Kidney epithelial cell (primary cell): Measurements from ENCODE around the gene PRKCA. TPM values are rescaled to one million over a fixed set of nuclear protein-coding genes. Genes with fewer than 3 reads are reported as not detected.

Experiments
- DNase-seq: peaks from one replicate; pipeline ENCODE4 v3.0.0-alpha.2; 2010; ENCODE audit warnings: low read depth
- H3K27me3 ChIP-seq: 2 replicates; pipeline ENCODE4 v1.6.0; 2011; ENCODE audit warnings: low read length; ENCODE audit not compliant: control insufficient read depth, insufficient read depth
- H3K36me3 ChIP-seq: 2 replicates; pipeline ENCODE4 v1.5.1; 2011; ENCODE audit warnings: low read length; ENCODE audit not compliant: control insufficient read depth, insufficient read depth
- H3K4me3 ChIP-seq: 2 replicates; pipeline ENCODE4 v1.5.1; 2011; ENCODE audit warnings: low read depth, mild to moderate bottlenecking, control low read depth, low read length
- total RNA-seq: library from RNA; depleted of rRNA; stranded (reverse); fragments of >200 nt; gene quantifications from 2 replicates; pipeline ENCODE4 v1.2.3, GENCODE V29; 2015
- TF ChIP-seq, protein P1 (sequence below): IDR thresholded peaks from 2 replicates; pipeline ENCODE4 v1.5.1; 2011; ENCODE audit warnings: mild to moderate bottlenecking, moderate library complexity, low read length, control low read depth, inconsistent platforms; ENCODE audit not compliant: insufficient read depth, poor library complexity, severe bottlenecking

Gene PRKCA
- total RNA-seq, 1 donor from 2014 or later, result 5.7 TPM

DNA sequence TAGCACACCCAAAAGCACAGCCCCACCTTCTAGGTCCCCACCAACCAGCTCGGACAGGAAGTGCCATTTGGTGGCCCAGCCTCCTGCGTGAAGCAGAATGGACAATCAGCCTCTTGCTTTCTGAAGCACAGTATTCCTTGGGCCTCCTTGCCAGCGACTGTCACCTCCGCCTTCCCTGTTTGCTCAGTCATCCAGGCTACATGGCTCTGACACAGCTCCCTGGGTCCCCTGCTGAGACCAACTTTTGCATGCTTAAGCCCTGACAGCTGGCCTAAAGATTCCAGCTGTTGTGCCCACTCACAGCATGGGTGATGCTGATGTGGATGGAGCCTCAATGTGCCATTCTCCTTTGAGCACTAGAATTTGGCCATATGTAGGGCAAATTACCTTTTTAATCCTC lies 528.0 kb downstream of the PRKCA start:
- no peaks in the 10 kb centered on the region for H3K36me3 ChIP-seq
- TF ChIP-seq, protein P1, sequence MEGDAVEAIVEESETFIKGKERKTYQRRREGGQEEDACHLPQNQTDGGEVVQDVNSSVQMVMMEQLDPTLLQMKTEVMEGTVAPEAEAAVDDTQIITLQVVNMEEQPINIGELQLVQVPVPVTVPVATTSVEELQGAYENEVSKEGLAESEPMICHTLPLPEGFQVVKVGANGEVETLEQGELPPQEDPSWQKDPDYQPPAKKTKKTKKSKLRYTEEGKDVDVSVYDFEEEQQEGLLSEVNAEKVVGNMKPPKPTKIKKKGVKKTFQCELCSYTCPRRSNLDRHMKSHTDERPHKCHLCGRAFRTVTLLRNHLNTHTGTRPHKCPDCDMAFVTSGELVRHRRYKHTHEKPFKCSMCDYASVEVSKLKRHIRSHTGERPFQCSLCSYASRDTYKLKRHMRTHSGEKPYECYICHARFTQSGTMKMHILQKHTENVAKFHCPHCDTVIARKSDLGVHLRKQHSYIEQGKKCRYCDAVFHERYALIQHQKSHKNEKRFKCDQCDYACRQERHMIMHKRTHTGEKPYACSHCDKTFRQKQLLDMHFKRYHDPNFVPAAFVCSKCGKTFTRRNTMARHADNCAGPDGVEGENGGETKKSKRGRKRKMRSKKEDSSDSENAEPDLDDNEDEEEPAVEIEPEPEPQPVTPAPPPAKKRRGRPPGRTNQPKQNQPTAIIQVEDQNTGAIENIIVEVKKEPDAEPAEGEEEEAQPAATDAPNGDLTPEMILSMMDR, result no peak
- no peak overlapping the region for H3K4me3 ChIP-seq
- DNase-seq, result no peak
- H3K27me3 ChIP-seq, result peaks cover 23% of the 10 kb centered on the region

DNA sequence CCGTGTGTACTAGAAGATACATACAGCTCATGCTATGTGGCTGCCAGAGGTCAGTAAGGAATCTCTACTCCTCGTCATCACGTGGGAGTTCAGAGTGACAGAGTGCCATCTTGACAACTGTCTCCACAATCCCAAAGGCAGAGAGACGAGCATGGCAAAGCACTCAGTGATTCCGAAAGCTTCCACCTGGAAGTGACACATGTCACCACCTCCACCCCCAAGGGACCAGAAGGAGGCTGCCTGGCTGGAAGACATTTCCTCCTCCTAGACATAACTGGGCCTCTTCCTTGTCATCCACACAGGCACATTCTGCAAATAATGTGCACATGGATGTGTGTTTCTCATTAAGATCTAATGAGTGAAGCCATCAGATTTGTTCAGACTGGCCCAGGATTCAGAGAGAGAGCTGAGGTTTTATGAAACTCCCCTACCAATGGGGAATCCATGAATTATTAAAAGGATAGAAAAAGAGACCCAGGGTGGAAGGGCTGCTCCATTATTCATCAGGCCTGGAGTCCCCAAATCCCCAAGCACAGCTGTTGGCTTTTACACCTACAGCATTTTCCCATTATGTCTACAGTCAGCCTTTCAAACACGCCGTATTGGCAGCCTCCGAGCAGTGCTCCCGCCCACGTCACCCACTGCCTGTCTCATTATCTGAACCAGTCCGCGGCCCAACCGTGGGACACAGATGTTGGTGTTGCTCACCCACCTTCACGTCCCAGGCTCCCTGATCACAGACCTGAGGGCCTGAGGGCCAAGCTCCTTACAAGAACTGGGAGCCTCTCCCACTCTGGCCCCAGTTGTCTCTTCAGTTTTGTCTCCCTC lies 529.2 kb downstream of the PRKCA start:
- Histone ChIP-seq H3K36me3 (no peaks in the 10 kb centered on the region), H3K27me3 (peaks cover 34% of the 10 kb centered on the region), H3K4me3 (no peak overlapping the region)
- DNase-seq, result no peak
- TF ChIP-seq, protein P1, result no peak

DNA sequence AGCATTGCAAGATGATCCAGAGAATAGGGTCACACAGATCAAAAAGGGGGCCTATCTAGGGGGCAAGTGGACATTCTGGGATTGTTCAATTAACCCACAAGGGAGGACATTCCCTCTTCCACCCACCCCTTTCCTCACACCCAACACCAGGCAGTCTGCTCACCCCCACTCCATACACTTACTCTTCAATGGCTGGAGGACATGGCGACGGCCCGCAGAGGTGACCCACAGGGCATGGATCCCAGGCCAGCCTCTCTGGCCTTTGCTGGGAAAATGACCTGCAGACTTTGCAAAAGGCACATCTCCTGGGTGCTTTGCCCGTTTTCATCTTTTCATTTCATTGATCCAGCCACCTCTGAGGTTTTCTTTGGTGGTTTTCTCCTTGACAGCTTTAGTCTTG lies 530.8 kb downstream of the PRKCA start:
- peaks cover 36% of the 10 kb centered on the region for H3K27me3 ChIP-seq
- no peak overlapping the region for H3K4me3 ChIP-seq
- TF ChIP-seq, protein P1, result no peak
- DNase-seq, result no peak
- H3K36me3 ChIP-seq, result no peaks in the 10 kb centered on the region

DNA sequence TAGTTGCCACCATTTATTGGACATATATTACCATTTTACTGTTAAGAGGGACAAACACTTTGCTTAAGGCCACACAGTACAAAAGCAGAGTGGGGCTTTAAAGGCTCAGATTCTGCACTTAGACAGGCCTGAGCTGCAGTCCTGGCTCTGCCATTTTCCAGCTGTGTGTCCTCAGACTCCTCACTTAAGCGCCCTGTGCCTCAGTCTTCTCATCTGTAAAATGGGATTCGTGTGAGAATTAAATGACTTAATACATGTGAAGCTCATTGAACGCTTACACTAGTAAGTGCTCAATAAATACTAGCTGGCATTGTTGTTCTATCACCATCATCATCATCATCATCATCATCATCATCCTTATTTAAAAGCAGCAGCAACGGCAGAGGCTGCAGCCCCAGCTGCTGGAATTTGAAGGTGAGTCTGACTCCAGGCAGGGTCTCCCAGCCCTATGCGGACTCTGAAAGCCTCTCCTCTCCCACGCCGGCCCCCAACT lies 532.1 kb downstream of the PRKCA start:
- no peak overlapping the region for H3K4me3 ChIP-seq
- TF ChIP-seq, protein P1, result no peak
- H3K36me3 ChIP-seq, result no peaks in the 10 kb centered on the region
- no peak for DNase-seq
- peaks cover 32% of the 10 kb centered on the region for H3K27me3 ChIP-seq

DNA sequence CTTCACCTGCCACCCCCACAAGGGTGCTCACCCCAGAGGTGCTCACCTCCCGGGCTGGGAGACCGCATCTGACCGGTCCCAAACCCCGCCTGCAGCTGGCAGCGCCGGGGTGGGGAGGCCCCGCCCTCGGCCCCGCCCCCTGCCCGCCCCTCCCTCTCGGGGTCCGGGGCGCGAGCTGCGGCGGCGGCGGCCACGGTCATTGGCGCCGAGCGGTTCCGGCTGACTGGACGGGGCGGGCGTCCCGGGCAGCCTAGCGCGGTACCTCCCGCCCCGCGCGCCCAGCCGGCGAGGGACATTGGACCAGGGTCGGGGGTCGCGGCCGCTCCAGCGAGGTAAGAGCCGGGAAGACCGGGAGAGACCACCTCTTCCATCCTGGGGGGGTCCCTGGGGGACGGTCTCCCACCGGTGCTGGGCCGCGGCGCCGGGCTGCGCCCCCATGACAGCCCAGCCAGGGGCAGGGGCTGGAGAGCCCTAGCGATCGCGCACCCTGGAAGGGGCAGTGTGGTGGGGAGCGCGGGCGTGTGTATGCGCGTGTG lies 532.6 kb downstream of the PRKCA start, which contains the start of gene CACNG5:
Gene CACNG5 (plus strand): TSS at position 199 of the 536 bp plus-strand sequence. CDS start 42,216 bp downstream, outside the sequence.
- Histone ChIP-seq H3K27me3 (peaks cover 31% of the 10 kb centered on the region), H3K4me3 (no peak within 1 kb of the TSS), H3K36me3 (no peaks in the 10 kb centered on the region)
- TF ChIP-seq, protein P1, result no peak
- no peak for DNase-seq
